NT2/D1 (cell line): Measurements from ENCODE around the gene MACROD1.

Source experiments
- DNase-seq: peaks from one replicate; pipeline ENCODE4 v3.0.0-alpha.2; 2011; ENCODE audit warnings: low read depth, low spot score
- H3K27me3 ChIP-seq: 2 replicates; pipeline ENCODE4 v1.6.0; 2011; ENCODE audit warnings: mild to moderate bottlenecking; ENCODE audit not compliant: insufficient read length, insufficient read depth
- H3K36me3 ChIP-seq: 2 replicates; pipeline ENCODE4 v1.6.1; 2011; ENCODE audit warnings: mild to moderate bottlenecking, low read length, mixed read lengths; ENCODE audit not compliant: insufficient read depth, insufficient read length
- H3K4me1 ChIP-seq: 2 replicates; pipeline ENCODE4 v1.5.1; 2011; ENCODE audit not compliant: insufficient read depth, insufficient read length
- H3K4me3 ChIP-seq: 2 replicates; pipeline ENCODE4 v1.5.1; 2011; ENCODE audit warnings: low read depth; ENCODE audit not compliant: insufficient read length
- H3K9ac ChIP-seq: 2 replicates; pipeline ENCODE4 v1.6.0; 2011; ENCODE audit warnings: low read depth; ENCODE audit not compliant: insufficient read length
- H3K9me3 ChIP-seq: 2 replicates; pipeline ENCODE4 v1.5.1; 2011; ENCODE audit warnings: mild to moderate bottlenecking, low read length; ENCODE audit not compliant: insufficient read depth
- SUZ12 ChIP-seq: IDR thresholded peaks from 2 replicates; pipeline ENCODE4 v1.6.1; 2011; ENCODE audit not compliant: insufficient read length, insufficient read depth; ENCODE audit errors: extremely low read depth
- YY1 ChIP-seq: IDR thresholded peaks from 2 replicates; pipeline ENCODE4 v1.6.1; 2011; ENCODE audit not compliant: insufficient read length, insufficient read depth
- ZNF274 ChIP-seq: IDR thresholded peaks from 2 replicates; pipeline ENCODE4 v1.6.1; 2011; ENCODE audit warnings: mild to moderate bottlenecking, low read depth, low read length

MACROD1 gene

DNA sequence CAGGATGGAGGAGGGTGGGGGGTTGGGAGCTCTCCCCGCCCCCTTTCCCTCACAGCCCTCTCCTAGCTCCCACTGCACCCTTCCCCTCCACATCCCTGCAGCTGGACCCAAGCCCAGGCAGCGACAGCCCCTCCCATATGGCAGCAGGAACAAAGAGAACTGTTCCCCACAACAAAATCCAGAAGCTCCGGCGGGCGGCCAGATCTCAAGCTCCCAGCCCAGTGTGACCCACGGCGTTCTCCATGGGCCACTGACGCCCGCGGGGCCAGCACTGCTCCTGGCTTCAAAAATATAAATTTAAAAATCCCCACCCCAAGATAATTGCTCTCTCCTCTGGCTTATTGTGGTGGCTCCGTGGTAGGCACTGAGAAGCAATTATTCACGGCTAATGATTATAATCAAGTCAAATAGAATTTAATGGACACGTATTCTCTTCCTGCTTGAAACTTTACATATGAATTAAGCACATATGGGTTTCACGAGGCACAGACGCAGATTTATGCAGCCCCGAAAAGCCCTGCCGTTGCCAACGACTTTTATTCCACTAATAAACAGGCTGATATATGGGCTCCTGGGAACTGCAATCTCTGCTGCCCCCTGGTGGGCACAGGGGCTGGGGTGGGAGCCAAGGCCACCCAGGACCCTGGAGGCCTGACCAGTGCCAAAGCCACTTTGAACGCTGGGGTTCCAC lies 17.5 kb downstream of the MACROD1 start:
- peaks cover 16% of the 10 kb centered on the region for H3K27me3 ChIP-seq
- H3K4me1 ChIP-seq, result peaks cover 23% of the 10 kb centered on the region
- no peak overlapping the region for H3K4me3 ChIP-seq
- no peaks in the 10 kb centered on the region for H3K36me3 ChIP-seq
- peak; percentile 63 for DNase-seq
- TF ChIP-seq SUZ12, result no peak
- no peak for TF ChIP-seq ZNF274
- no peak for TF ChIP-seq YY1
- peak overlapping the region; percentile 50 for H3K9ac ChIP-seq
- no peaks in the 10 kb centered on the region for H3K9me3 ChIP-seq

GRCh38 chr11:64146036-64146955 lies 19.6 kb downstream of the MACROD1 start:
- DNase-seq, result no peak
- TF ChIP-seq SUZ12 (no peak), ZNF274 (no peak), YY1 (no peak)
- H3K27me3 ChIP-seq, result peaks cover 12% of the 10 kb centered on the region
- no peak overlapping the region for H3K4me3 ChIP-seq
- peaks cover 15% of the 10 kb centered on the region for H3K4me1 ChIP-seq
- H3K9me3 ChIP-seq, result no peaks in the 10 kb centered on the region
- H3K36me3 ChIP-seq, result no peaks in the 10 kb centered on the region
- H3K9ac ChIP-seq, result peak overlapping the region; percentile 46

DNA sequence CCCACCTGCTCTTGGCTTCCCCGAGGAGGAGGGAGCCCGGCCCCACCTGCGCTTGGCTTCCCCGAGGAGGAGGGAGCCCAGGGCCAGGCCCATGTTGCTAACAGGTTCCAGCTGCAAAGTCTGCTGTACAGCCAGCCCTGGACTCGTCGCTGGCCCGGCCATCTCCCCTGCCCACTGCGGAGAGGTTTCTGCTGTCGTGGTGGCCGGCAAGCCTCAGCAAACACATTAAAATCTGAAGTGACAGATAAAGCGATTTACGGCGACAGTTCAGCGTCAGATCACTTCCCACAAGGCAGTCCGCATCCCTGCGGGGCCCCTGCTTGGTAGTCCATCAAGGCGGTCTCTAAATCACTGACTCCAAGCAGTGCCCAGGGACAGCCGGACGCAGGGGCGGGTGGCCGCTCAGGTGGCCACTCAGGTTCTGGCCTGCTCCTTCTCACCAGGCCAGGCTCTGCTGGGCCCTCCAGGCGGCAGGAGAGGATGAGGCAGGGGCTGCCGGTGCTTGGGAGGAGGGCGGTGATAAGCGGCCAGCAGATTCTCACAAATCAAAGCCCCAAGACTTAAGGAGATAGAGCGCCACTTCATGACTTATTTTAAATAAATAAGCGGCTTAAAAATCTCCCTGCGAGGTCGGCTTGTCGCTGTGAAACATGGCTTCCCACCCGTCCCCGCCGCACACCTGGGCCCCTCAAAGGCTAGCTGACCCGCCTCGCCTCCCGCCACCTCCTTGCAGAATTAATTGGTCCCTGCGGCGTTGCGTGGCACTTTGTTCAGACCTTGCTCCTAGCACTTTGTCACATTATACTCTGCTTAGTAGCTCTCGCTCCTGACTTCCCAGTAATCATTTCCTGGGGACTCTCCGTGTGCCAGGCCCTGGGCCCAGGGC lies 21.1 kb downstream of the MACROD1 start:
- no peaks in the 10 kb centered on the region for H3K9me3 ChIP-seq
- H3K36me3 ChIP-seq, result no peaks in the 10 kb centered on the region
- H3K27me3 ChIP-seq, result peaks cover 14% of the 10 kb centered on the region
- H3K9ac ChIP-seq, result peak overlapping the region; percentile 8
- H3K4me1 ChIP-seq, result peaks cover 11% of the 10 kb centered on the region
- TF ChIP-seq SUZ12 (no peak), YY1 (no peak), ZNF274 (no peak)
- no peak for DNase-seq
- H3K4me3 ChIP-seq, result no peak overlapping the region

- Histone ChIP-seq H3K9me3 (no peaks in the 10 kb centered on the region), H3K27me3 (peaks cover 18% of the 10 kb centered on the region), H3K9ac (no peak overlapping the region), H3K4me1 (peaks cover 5% of the 10 kb centered on the region), H3K36me3 (no peaks in the 10 kb centered on the region), H3K4me3 (no peak overlapping the region)
- DNase-seq, result no peak
- TF ChIP-seq SUZ12 (no peak), YY1 (no peak), ZNF274 (no peak)
These were observed 24.7 kb downstream of the MACROD1 start for GRCh38 chr11:64141081-64141783.

GRCh38 chr11:64140082-64140481 lies 25.8 kb downstream of the MACROD1 start:
- peak overlapping the region; percentile 32 for H3K9ac ChIP-seq
- no peak overlapping the region for H3K4me3 ChIP-seq
- H3K36me3 ChIP-seq, result no peaks in the 10 kb centered on the region
- no peaks in the 10 kb centered on the region for H3K9me3 ChIP-seq
- H3K27me3 ChIP-seq, result peaks cover 28% of the 10 kb centered on the region
- DNase-seq, result no peak
- H3K4me1 ChIP-seq, result peaks cover 3% of the 10 kb centered on the region
- no peak for TF ChIP-seq SUZ12
- no peak for TF ChIP-seq YY1
- TF ChIP-seq ZNF274, result no peak

- H3K9me3 ChIP-seq, result no peaks in the 10 kb centered on the region
- H3K9ac ChIP-seq, result no peak overlapping the region
- H3K36me3 ChIP-seq, result no peaks in the 10 kb centered on the region
- no peak overlapping the region for H3K4me3 ChIP-seq
- peaks cover 38% of the 10 kb centered on the region for H3K27me3 ChIP-seq
- DNase-seq, result no peak
- TF ChIP-seq YY1 (no peak), SUZ12 (no peak), ZNF274 (no peak)
- H3K4me1 ChIP-seq, result peaks cover 3% of the 10 kb centered on the region
These were observed 26.9 kb downstream of the MACROD1 start for GRCh38 chr11:64139049-64139448.
